22Rv1 (cell line): ENCODE results near the gene CCDC126.
"Not testable (repeated sequence)": the region's sequence is repeated elsewhere in the genome, so short reads cannot be mapped to it uniquely, and the experiment has no call there.

Source experiments
- H3K27ac ChIP-seq: fragments of 450-650 bp; 2 replicates; pipeline ENCODE4 v1.5.1; 2017
- CTCF ChIP-seq: fragments of 450-650 bp; IDR thresholded peaks from 2 replicates; pipeline ENCODE4 v1.5.1; 2017; ENCODE audit warnings: mild to moderate bottlenecking
- ZFX ChIP-seq: fragments of 450-650 bp; IDR thresholded peaks from 2 replicates; pipeline ENCODE4 v1.6.1; 2017; ENCODE audit warnings: antibody characterized with exemption, borderline replicate concordance

Gene CCDC126

GRCh38 chr7:23597094-23598091 lies at the start of gene CCDC126:
Gene CCDC126 (plus strand): TSS chr7:23597382. CDS start chr7:23611316, 13,934 bp downstream.
- H3K27ac ChIP-seq, result peak within 1 kb of the TSS; percentile 92
- TF ChIP-seq CTCF (no peak), ZFX (no peak)

GRCh38 chr7:23547662-23548061 lies 49.5 kb upstream of the CCDC126 start:
- H3K27ac ChIP-seq, result no peak overlapping the region
- no peak for TF ChIP-seq ZFX
- TF ChIP-seq CTCF, result no peak

GRCh38 chr7:23558303-23558702 lies 38.9 kb upstream of the CCDC126 start:
- no peak overlapping the region for H3K27ac ChIP-seq
- TF ChIP-seq CTCF, result no peak
- no peak for TF ChIP-seq ZFX

GRCh38 chr7:23570592-23571200 lies 26.5 kb upstream of the CCDC126 start:
- no peak overlapping the region for H3K27ac ChIP-seq
- TF ChIP-seq ZFX, result no peak
- peak; percentile 89 for TF ChIP-seq CTCF

- not testable (repeated sequence) for H3K27ac ChIP-seq
Observed at GRCh38 chr7:23581975-23582374, 15.2 kb upstream of the CCDC126 start.

GRCh38 chr7:23585304-23585703 lies 11.9 kb upstream of the CCDC126 start:
- not testable (repeated sequence) for H3K27ac ChIP-seq

- TF ChIP-seq CTCF, result no peak
- TF ChIP-seq ZFX, result no peak
- no peak overlapping the region for H3K27ac ChIP-seq
Observed at GRCh38 chr7:23586159-23586558, 11.0 kb upstream of the CCDC126 start.

GRCh38 chr7:23590529-23590928 lies 6.7 kb upstream of the CCDC126 start:
- TF ChIP-seq CTCF, result no peak
- no peak for TF ChIP-seq ZFX
- H3K27ac ChIP-seq, result no peak overlapping the region
